Endodermal cell (in vitro differentiated cells): ENCODE measurements around the gene FBXL2. TPM values are rescaled to one million over a fixed set of nuclear protein-coding genes. Genes with fewer than 3 reads are reported as not detected.
"Not testable (repeated sequence)": the region's sequence is repeated elsewhere in the genome, so short reads cannot be mapped to it uniquely, and the experiment has no call there.

ENCODE experiments used
- DNase-seq: peaks from one replicate; pipeline ENCODE4 v3.0.0-alpha.2; 2017
- H3K27ac ChIP-seq: 2 replicates; pipeline ENCODE4 v1.5.1; 2013; ENCODE audit warnings: mild to moderate bottlenecking, low read depth, low read length, moderate library complexity
- H3K27me3 ChIP-seq: 2 replicates; pipeline ENCODE4 v1.6.1; 2013; ENCODE audit warnings: mild to moderate bottlenecking, low read length, moderate library complexity; ENCODE audit not compliant: insufficient read depth, control insufficient read depth, poor library complexity, severe bottlenecking
- H3K36me3 ChIP-seq: 2 replicates; pipeline ENCODE4 v1.7.0; 2013; ENCODE audit warnings: mild to moderate bottlenecking, low read length, moderate library complexity; ENCODE audit not compliant: control insufficient read depth, insufficient read depth
- H3K4me1 ChIP-seq: one replicate; pipeline ENCODE4 v1.7.0; 2013; ENCODE audit warnings: low read length; ENCODE audit not compliant: control insufficient read depth, insufficient read depth
- H3K4me3 ChIP-seq: 2 replicates; pipeline ENCODE4 v1.5.1; 2013; ENCODE audit warnings: mild to moderate bottlenecking, low read length, moderate library complexity
- H3K9ac ChIP-seq: 2 replicates; pipeline ENCODE4 v1.6.1; 2013; ENCODE audit warnings: mild to moderate bottlenecking, low read length, moderate library complexity; ENCODE audit not compliant: poor library complexity, severe bottlenecking; ENCODE audit errors: extremely low read depth
- H3K9me3 ChIP-seq: 2 replicates; pipeline ENCODE4 v1.6.1; 2013; ENCODE audit warnings: mild to moderate bottlenecking, low read length, moderate library complexity; ENCODE audit not compliant: control insufficient read depth
- H3K27ac Mint-ChIP-seq: 2 replicates; pipeline ENCODE4 v1.8.0; 2020; ENCODE audit warnings: mixed read lengths
- H3K27me3 Mint-ChIP-seq: 2 replicates; pipeline ENCODE4 v1.8.0; 2021; ENCODE audit warnings: mild to moderate bottlenecking, mixed read lengths; ENCODE audit not compliant: insufficient read depth
- H3K36me3 Mint-ChIP-seq: 2 replicates; pipeline ENCODE4 v1.8.0; 2020; ENCODE audit warnings: low read depth, mixed read lengths
- H3K4me1 Mint-ChIP-seq: 2 replicates; pipeline ENCODE4 v1.8.0; 2020; ENCODE audit warnings: mixed read lengths
- H3K4me3 Mint-ChIP-seq: 2 replicates; pipeline ENCODE4 v1.8.0; 2020; ENCODE audit warnings: mild to moderate bottlenecking, moderate library complexity, mixed read lengths
- H3K9me3 Mint-ChIP-seq: 2 replicates; pipeline ENCODE4 v1.8.0; 2020; ENCODE audit warnings: mild to moderate bottlenecking, mixed read lengths
- CTCF ChIP-seq: fragments of 200-600 bp; sonication (generic); conservative IDR thresholded peaks from 2 replicates; pipeline ENCODE4 v1.5.0; 2021; ENCODE audit warnings: antibody characterized with exemption, mild to moderate bottlenecking
- WGBS, 2 experiments: methylation state at CpG; one replicate each; pipeline versions ENCODE4 v1.1.5 to v1.1.7; 2013; ENCODE audit warnings: missing lambda C conversion rate in 2 of 2, mixed read lengths in 1 of 2; ENCODE audit not compliant: insufficient coverage in 1 of 2, insufficient read length in 1 of 2; 5-methylcytosine and 5-hydroxymethylcytosine counted together
- total RNA-seq, 2 donors: library from RNA; stranded (reverse); fragmentation: NEBNext Ultra II Directional in 1 of 2; extraction: Animal tissue kit (Norgen Biotek cat#: 25700) in 1 of 2; gene quantifications; 2 replicates in 1 of 2; 3 replicates in 1 of 2; pipeline ENCODE4 v1.2.1, GENCODE V29; 2021

Gene FBXL2
- total RNA-seq, 2 donors from 2014 or later, result 12.4 to 18.2 TPM

- no peak for TF ChIP-seq CTCF
- Mint-ChIP-seq H3K9me3 (peaks cover 24% of the 10 kb centered on the region), H3K27ac (no peak overlapping the region), H3K4me1 (no peaks in the 10 kb centered on the region), H3K27me3 (no peaks in the 10 kb centered on the region), H3K4me3 (no peak overlapping the region), H3K36me3 (peaks cover 16% of the 10 kb centered on the region)
- Histone ChIP-seq H3K9ac (no peak overlapping the region), H3K4me1 (no peaks in the 10 kb centered on the region), H3K27me3 (no peaks in the 10 kb centered on the region), H3K36me3 (no peaks in the 10 kb centered on the region), H3K4me3 (no peak overlapping the region), H3K27ac (no peak overlapping the region), H3K9me3 (peaks cover 15% of the 10 kb centered on the region)
- WGBS, 2 experiments, result 97 to 100% methylated on average over 1 to 2 of the region's 2 CpGs
- no peak for DNase-seq
Measured at GRCh38 chr3:33334364-33334763, 57.1 kb downstream of the FBXL2 start.

- H3K27ac Mint-ChIP-seq, H3K27me3 ChIP-seq, DNase-seq, H3K9me3 ChIP-seq, H3K27me3 Mint-ChIP-seq, H3K36me3 ChIP-seq, H3K27ac ChIP-seq, H3K4me1 Mint-ChIP-seq, H3K9ac ChIP-seq, H3K4me3 ChIP-seq, H3K4me1 ChIP-seq, H3K4me3 Mint-ChIP-seq: not testable (repeated sequence)
- Mint-ChIP-seq H3K36me3 (peaks cover 12% of the 10 kb centered on the region), H3K9me3 (peaks cover 17% of the 10 kb centered on the region)
Measured at GRCh38 chr3:33338936-33339465, 61.8 kb downstream of the FBXL2 start.

GRCh38 chr3:33339758-33340157, 62.5 kb downstream of the FBXL2 start:
- H3K27ac Mint-ChIP-seq, result no peak overlapping the region
- Histone ChIP-seq H3K36me3 (no peaks in the 10 kb centered on the region), H3K27me3 (no peaks in the 10 kb centered on the region), H3K4me3 (no peak overlapping the region), H3K27ac (no peak overlapping the region), H3K9me3 (peaks cover under 1% of the 10 kb centered on the region), H3K9ac (no peak overlapping the region), H3K4me1 (no peaks in the 10 kb centered on the region)
- H3K4me3 Mint-ChIP-seq, result no peak overlapping the region
- H3K4me1 Mint-ChIP-seq, result peaks cover 4% of the 10 kb centered on the region
- no peak for TF ChIP-seq CTCF
- H3K36me3 Mint-ChIP-seq, result peaks cover 7% of the 10 kb centered on the region
- DNase-seq, result no peak
- peaks cover 9% of the 10 kb centered on the region for H3K9me3 Mint-ChIP-seq
- H3K27me3 Mint-ChIP-seq, result no peaks in the 10 kb centered on the region

GRCh38 chr3:33355611-33356010, 78.4 kb downstream of the FBXL2 start:
- H3K27me3 ChIP-seq, result no peaks in the 10 kb centered on the region
- H3K4me1 Mint-ChIP-seq, result peaks cover 13% of the 10 kb centered on the region
- no peak overlapping the region for H3K4me3 Mint-ChIP-seq
- H3K4me1 ChIP-seq, result peaks cover 3% of the 10 kb centered on the region
- H3K36me3 ChIP-seq, result no peaks in the 10 kb centered on the region
- H3K9me3 Mint-ChIP-seq, result no peaks in the 10 kb centered on the region
- H3K9me3 ChIP-seq, result no peaks in the 10 kb centered on the region
- TF ChIP-seq CTCF, result no peak
- WGBS, 2 experiments, result 73 to 79% methylated on average over 4 to 5 of the region's 5 CpGs
- no peak overlapping the region for H3K9ac ChIP-seq
- H3K27ac ChIP-seq, result no peak overlapping the region
- peaks cover 2% of the 10 kb centered on the region for H3K36me3 Mint-ChIP-seq
- no peaks in the 10 kb centered on the region for H3K27me3 Mint-ChIP-seq
- DNase-seq, result no peak
- no peak overlapping the region for H3K4me3 ChIP-seq
- no peak overlapping the region for H3K27ac Mint-ChIP-seq
